Measurements from ENCODE around the gene TMEM198.

The TMEM198 gene

GRCh38 chr2:219545943-219546352 lies 2.1 kb downstream of the TMEM198 start:
- no peak for DNase-seq

- no peak for DNase-seq
These were observed 3.8 kb downstream of the TMEM198 start for GRCh38 chr2:219547621-219548020.

- DNase-seq, result no peak
These were observed 5.2 kb downstream of the TMEM198 start for GRCh38 chr2:219548990-219549389.

DNA sequence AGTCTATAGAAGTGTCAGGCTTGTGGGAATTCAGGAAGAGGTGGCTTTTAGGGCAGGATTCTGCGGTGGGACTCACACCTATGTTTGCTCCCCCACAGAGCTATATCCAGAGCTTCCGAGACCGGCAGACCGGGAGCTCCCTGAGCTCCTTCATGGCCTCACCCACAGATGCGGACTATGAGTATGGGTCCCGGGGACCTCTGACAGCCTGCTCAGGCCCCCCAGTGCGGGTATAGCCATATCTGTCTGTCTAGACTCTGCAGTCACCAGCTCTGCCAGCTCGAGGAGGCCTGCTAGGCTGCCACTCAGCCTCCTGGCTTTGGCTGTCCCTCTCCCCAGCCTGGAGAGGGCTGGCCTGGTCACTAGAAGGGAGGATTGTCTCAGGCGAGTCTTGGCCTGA lies 5.8 kb downstream of the TMEM198 start:
- DNase-seq, result no peak

DNA sequence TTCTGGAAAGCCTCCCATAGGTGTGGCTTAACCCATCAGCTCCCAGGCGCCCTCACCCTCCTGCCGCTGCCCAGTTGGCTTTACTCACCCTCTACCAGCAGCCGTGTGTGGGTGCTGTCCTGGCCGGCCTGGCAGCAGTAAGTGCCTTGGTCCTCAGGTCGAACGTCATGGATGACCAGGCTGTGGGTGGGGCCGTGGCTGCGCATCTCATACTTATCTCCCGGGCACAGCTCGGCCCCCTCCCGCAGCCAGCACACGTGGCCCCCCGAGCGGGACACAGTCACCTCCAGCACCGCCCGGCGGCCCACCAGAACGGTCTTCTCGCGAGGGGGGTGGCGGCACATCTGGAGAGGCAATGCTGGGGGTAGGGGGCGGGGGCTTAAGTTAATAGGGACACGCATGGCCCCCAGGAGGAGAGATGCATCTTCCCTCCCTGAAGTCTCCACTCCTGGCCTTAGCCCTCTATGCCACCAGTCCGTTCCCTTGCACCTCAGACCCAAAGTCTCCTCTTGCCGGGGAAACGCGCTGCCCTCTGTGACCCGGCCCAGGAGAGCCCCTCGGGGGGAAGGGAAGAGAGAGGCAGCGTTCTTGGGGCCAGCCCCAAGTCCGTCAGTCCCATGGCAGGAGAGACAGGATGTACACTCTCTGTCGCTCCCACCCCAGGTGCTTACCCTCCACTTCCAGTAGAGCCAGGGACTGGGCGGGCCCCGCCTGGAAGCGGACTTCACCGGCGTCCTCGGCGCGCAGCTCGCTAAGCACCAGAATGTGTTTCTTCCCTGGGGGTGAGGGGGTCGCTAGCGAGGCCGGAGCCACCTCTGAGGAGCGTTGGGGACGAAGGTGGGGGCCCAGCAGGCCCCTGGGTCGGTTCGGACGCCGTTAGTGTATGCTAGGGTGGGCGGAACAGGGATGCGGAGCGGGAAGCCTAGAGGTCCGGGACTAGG lies 7.9 kb downstream of the TMEM198 start:
- DNase-seq, result no peak

DNA sequence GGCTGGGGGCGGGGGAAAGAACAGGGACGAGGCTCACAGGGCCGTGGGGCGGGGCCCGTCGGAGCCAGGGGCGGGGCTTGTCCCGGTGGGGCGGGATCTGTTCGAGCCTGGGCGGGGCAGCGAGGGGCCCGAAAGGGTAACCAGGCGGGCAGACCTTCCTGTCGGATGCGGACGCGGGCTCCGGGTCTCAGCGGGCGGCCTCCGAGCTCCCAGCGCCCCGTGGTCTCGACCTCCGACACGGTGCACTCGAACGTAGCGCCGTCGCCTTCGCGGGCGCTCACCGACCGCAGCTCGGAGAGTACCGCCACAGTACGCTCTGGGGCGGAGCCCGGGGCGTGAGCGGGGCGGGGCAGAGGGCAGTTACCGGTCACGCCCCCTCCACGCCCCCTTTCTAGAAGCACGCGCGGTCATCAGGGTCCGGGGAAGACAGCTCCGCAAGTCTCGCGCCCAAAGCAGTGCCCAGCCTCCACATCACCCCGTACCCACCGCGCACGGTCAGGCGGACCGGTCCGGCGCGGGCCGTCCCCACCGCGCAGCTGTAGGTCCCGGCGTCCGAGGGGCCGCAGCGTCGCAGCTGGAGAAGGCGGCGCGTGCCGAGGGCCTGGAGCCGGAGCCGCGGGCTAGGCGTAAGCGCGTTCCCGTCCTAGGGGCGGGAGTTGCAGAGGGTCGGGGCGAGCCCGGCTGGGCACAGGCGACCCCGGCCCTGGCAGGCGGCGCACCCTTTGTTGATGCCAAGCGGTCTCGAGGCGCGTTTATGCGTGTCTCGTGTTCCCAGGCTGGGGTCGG lies 8.7 kb downstream of the TMEM198 start:
- peak; percentile 86 for DNase-seq

DNA sequence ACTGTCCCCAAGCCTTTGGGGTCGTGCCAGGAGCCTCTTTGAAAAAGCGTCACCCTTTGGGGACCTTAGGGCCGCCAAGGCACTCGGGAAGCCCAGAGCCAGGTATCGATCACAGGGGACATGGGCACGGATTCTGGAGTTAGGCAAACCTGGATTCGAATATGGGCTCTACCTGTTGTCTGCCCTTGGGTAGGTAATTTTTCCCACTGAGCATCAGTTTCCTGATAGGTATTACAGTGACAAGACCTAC lies 9.3 kb downstream of the TMEM198 start:
- DNase-seq, result no peak

DNA sequence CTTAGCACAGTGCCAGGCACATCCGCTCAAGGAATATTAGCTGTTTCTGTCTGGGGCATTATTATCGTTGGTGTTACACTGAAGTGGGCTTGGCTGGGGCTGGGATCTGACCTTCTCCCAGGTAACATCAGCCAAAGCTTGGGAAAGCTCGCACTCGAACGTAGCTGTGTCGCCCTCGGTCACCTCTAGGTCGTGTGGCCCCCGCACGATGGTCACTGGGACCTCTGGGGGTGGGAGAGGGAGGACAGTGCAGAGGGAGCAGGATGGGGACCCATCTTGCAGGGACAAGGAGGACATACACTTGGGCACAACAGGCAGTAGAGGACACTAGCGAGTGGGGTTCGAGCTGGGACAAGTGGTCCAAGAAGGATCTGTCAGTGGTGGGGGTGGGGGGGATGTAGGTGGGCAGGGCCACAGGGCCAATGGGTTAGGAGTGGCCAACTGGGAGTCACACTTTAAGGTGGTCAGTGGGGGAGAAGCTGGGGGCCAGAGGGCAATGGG lies 9.7 kb downstream of the TMEM198 start:
- DNase-seq, result no peak

GRCh38 chr2:219554350-219554749 lies 10.5 kb downstream of the TMEM198 start:
- no peak for DNase-seq

- DNase-seq, result no peak
These were observed 12.1 kb downstream of the TMEM198 start for GRCh38 chr2:219555956-219556355.

GRCh38 chr2:219556413-219556812 lies 12.6 kb downstream of the TMEM198 start:
- DNase-seq, result no peak

GRCh38 chr2:219557320-219557719 lies 13.5 kb downstream of the TMEM198 start:
- DNase-seq, result no peak

GRCh38 chr2:219557791-219558785 lies 14.3 kb downstream of the TMEM198 start:
- no peak for DNase-seq

GRCh38 chr2:219559156-219559915 lies 15.5 kb downstream of the TMEM198 start:
- DNase-seq, result no peak

- peak; percentile 13 for DNase-seq
These were observed 16.4 kb downstream of the TMEM198 start for GRCh38 chr2:219560037-219560892.

DNA sequence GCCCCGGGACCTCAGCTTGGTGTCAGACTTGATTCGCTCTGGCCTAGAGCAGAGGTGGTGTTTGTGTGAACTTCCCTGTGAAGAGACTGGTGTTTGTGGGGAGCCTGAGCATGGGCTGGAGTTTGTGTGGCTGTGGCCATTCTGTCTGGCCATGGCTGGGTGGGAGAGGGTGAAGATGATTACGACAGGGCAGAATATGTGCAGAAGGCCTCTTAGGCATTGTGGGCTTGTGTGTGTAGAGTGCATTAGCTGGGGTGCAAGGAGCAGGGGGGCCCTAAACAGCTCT lies 17.0 kb downstream of the TMEM198 start:
- DNase-seq, result no peak

DNA sequence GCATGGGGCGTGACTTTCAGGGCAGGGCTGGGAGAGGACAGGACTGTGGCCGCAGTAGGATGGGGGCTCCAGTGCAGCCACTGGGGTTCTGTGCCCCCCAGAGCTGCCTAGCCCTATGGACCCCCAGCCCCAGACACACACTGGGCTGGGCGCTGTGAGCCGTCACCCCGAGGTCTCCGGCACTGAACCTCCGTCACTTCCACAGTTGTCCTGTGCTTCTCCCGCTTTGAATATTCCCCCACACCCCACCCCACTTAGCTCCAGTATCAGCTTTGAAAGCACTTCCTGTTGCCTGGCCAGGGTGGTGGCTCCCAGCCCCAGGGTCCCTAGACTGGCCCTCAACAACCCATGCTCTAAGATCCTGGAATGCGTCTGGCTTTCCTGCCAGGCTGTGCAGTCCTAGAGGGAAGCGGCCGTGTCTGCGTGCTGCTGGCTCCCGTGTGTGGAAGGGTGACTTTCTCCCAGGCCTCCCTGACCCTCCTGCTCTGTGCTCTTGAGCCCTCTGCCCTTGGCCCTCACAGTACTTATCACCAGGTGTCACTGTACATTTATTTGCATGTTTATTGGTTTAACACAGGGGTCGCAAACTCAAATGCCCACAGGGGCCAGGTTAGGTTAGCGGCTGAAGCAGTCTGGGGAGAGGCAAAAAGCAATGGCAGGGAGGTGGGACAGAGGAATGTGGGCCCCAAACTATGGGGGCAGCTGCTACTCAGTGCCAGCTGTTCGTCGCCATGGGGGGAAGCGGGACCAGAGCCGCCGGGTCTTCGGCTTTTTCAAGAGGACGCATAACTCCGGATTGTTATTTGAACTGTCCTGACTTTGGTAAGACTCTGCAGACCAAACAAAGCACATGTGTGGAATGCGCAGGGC lies 17.6 kb downstream of the TMEM198 start:
- no peak for DNase-seq

DNA sequence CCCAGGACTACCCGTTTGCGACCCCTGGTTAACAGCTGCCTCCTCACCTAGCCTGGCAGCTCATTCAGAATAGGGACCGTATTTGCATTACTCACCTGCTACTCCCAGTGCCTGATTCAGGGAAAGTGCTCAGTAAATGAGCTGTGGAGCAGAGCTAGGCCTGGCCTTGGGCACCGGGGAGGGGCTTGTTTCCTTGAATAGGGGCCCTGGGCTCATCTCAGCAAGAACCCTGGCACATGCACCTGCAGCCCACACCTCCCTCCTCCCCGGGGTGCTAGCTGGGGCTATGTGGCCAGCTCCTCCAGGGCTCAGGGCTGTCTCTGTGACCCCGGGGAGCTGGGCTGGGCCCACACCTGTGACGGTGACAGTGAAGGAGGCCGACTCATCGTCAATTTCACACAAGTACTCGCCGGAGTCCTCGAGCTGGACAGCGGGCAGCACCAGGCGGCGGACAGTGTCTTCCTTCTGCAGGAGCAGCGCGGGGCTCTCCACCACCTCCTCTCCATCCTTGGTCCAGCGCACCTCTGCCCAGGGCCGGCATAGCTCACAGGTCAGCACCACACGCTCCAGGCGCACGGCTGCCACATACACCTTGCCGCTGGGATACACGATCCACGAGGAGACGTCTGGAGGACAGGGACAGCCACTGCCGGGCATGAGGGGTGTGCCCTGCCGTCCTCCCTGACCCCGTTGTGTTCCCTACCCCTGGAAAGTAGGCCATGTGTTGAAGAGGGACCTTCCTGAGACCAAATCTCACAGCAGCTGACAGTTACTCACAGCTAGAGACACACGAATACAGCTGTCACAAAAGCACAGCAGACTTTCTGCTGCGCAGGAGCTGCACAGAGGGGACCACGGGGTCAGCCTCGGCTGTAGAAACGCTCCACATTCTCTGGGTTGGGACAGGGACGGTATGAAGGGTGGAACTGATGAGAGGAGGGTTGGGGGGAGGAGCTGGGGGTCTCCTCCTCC lies 18.5 kb downstream of the TMEM198 start:
- no peak for DNase-seq

All from suppressor macrophage treated with lipopolysaccharide for 4 hours (primary cell).